Anterior cingulate cortex (tissue), 58 donors: Measurements from ENCODE around the gene TMEM45A.
A peak's percentile ranks its signal among the peaks of the same experiment; 100 is the strongest.
"Not testable (repeated sequence)": the region's sequence is repeated elsewhere in the genome, so short reads cannot be mapped to it uniquely, and the experiment has no call there.

ENCODE experiments used
- DNase-seq, 58 donors: peaks; one replicate each; lab custom pipeline; 2025; lab: John Stamatoyannopoulos, UW

Gene TMEM45A

DNA sequence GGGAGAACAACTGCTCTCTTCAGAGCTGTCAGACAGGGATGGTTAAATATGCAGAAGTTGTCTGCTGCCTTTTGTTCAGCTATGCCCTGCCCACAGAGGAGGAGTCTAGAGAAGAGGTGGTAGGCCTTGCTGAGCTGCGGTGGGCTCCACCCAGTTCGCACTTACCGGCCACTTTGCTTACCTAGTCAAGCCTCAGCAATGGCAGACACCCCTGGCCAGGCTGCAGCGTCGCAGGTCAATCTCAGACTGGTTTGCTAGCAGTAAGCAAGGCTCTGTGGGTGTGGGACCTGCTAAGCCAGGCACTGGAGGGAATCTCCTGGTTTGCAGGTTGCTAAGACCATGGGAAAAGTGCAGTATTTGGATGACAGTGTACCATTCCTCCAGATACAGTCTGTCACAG is 12.3 kb upstream of the TMEM45A start:
- no peak for DNase-seq

DNA sequence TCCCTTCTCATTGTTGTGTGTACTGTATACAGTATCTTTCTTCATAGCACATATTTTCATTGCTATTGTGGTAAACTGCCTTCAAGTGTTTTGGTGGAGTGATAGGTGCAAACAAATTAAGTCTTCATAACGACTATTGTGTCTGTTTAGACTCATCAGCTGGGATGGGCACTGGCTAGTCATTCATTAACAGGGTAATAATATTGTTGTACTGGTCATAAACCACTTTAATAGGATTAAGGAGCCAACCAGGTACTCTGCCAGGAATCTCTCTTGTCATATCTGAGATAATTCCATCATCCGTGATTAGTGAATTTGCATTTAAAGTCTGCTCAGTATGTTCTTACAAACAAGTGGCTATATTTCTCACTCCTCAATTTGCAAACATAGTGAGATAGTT is 10.2 kb upstream of the TMEM45A start:
- DNase-seq = no peak

DNA sequence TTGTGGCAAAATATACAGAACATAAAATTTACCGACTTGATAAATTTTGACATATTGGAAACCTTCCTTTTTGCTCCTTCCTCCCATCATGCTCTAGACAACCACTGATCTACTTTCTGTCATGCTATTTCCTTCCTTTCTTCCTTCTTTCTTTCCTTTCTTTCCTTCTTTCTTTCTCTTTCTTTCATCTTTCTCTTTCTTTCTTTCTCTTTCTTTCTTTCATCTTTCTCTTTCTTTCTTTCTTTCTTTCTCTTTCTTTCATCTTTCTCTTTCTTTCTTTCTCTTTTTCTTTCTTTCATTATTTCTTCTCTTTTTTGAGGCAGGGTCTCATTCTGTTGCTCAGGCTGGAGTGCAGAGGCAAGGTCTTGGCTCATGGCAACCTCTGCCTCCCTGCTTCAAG is 8.9 kb upstream of the TMEM45A start:
- DNase-seq = no peak

DNA sequence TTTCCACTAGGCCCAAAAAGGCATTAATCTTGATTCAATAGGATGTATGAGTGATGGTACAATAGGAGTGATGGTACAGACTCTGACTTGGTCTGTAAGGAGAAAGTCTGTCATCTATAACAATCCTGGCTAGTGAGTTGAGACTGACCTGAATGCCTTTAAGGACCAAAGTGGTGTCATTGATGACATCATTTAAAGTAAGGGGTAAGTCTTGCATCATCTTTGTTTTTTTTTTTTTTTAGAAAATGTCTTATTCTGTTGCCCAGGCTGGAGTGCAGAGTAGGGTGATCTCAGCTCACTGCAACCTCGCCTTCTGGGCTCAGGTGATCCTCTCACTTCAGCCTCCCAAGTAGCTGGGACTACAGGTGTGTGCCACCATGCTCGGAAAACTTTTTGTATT is 5.6 kb upstream of the TMEM45A start:
- no peak for DNase-seq

DNA sequence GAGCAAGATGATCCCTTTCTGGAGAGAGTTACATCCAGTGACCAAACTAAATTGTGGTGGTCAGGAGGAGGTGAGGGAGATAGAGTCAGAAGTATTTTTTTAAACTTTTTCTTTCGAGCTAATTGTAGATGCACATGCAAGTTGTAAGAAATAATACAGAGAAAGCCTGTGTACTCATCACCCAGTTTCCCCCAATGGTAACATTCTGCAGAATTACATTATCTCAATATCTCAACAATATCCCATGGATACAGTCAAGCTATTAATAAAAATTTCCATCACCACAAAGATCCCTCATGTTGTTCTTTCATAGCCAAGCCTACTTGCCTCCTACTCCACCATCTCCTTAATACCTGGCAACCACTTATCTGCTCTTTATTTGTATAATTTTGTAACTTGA is 3.3 kb upstream of the TMEM45A start:
- DNase-seq = no peak

DNA sequence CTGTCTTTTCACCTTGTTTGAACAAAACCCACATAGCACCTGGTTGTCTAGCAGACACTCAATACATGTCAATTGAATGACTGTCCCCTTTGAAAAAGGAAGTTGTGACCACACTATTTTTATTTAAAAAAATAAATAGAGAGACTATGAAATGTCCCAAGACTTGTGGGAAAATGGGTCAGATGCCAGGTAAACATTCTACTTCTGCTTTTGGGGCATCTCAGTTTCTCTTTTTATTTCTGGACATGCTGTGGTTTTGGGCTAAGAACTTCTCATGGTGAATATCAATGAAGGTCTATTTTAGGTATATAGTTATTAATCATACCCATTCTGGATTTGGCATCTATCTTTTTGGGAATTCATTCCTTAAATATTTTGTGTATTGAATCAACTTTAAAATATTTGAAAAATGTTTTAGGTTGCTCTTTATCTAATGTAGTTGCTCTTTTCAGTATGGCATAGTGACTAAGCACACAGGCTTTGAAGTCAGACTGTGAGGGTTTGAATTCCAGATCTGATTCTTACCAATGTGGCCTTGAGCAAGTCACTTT is 4.4 kb downstream of the TMEM45A start:
- DNase-seq = no peak

DNA sequence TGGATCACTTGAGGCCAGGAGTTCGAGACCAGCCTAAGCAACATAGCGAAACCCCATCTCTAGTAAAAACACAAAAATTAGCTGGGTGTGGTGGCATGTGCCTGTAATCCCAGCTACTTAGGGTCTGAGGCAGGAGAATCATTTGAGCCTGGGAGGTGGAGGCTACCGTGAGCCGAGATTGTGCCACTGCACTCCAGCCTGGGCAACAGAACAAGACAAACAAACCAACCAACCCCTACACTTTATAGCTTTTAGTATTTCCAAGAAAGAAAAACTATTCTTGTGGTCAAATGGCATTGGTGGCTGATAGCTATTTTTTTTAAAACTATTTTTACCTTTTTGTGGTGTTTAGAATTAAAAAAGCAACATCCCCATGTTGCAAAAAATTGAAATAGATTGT is 7.2 kb downstream of the TMEM45A start:
- DNase-seq = no peak

DNA sequence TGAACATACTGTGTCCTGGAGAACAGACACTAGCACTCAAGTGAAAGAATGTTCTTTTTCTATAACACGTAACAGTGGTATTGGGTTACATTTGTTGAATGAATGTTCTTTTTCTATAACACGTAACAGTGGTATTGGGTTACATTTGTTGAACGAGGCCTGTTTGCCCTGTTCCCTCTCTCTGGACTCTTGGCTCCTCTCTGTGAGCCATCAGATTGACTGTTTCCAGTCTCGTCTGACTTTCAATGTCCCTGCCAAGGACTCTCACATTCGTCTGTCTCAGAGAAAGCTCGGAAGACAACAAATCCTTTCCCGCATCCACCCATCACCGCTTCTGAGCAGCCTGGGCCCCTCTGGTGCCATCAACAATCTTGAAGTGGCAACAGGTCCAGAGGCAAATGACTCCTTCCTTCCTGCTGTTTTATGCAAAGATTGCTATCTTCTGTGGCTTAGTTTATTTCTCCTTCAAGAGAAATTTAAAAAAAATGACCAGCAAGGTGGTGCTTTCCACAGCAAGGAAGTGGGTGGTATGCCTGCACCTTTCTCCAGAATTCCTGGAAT is 8.0 kb downstream of the TMEM45A start:
- no peak for DNase-seq

DNA sequence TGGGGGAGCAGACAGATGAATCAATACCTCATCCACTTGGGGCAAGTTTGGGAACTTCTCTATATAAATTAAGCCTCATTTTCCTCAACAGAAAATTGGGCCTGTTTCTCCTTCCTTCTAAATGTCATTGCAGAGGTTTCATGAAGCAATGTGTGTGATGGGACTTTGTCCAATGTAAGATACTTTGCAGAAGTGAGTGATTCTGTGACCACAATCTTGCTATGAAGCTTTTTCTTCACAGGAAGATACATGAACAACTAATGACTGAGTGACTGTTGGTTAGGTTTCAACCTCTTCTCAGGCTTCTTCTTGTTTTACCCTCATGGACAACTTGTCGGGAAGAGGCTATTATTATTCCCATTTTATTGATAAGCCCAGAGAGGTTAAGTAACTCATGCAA is 11.0 kb downstream of the TMEM45A start:
- DNase-seq = no peak

DNA sequence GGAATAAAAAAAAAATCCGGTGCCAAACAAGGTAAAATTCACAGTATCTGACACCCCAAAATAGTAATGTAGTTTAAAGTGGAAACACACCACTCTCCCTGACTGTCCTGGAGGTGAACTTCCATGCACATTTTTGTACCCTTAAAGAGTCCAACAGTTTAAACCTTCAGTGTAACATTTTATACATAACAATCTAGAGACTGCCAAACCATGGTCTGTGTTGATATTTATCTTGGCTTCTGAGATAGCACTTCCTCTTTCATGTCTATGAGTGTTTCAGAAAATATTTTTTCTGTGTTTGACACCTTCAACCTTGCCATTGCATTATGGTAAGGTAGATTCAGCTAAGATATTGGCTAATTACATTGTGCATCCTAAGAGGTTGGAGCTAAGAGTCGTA is 13.9 kb downstream of the TMEM45A start:
- no peak for DNase-seq

DNA sequence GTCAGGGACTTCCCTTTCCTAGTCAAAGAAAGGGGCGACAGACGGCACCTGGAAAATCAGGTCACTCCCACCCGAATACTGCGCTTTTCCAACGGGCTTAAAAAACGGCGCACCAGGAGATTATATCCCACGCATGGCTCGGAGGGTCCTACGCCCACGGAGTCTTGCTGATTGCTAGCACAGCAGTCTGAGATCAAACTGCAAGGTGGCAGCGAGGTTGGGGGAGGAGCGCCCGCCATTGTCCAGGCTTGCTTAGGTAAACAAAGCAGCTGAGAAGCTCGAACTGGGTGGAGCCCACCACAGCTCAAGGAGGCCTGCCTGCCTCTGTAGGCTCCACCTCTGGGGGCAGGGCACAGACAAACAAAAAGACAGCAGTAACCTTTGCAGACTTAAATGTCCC is 17.4 kb downstream of the TMEM45A start:
- DNase-seq = not testable (repeated sequence)

DNA sequence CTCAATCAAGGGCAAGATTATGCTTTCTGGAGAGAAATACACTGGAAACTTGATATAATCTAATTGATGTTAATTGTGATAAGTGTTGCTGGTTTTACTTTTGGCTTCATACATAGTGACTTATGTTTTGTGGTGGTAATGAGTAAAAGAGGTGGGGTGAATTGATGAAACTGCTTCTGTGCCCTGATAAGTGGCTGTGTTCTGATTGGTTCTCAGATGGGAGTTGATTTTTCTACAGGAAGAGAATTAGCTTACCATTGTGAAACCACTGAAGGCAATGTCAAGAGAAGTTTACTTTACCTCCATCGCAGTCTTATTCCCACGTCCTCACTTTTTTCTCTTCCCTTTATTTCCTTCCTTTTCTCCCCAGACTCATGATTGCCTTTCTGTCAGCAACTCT is 23.8 kb downstream of the TMEM45A start:
- DNase-seq = no peak

DNA sequence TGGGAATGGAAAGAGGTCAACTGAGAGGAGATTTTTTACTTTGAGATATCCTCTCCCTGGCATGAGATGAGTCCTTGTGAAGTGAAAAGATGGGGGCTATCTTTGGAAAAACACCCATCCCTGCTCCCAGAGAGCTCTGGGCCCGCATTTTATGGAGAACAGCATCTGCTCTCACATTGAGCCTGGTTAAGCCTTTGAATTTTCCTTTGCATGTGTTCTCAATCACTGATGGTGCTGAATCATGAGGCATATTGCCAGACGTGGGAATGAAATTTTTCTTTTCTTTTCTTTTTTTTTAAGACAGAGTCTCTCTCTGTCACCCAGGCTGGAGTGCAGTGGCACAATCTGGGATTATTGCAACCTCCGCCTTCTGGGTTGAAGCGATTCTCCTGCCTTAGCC is 24.4 kb downstream of the TMEM45A start:
- peak in 6 of 58 donors; percentile 1 to 15 (median 6) for DNase-seq

DNA sequence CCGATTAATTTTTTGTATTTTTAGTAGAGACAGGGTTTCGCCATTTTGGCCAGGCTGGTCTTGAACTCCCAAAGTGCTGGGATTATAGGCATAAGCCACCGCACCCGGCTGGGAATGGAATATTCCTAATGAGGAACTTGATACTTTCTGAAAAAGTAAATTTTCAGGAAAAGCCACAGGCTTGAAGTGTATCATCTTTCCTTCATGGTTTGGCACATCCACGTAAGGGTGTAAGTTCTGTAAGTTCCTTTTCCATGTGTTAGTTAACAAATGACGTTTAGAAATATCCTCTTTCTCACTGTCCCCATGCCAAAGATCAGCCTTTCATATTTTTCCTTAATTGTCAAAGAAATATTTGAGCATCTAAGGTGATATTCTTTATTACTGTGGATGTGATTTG is 24.9 kb downstream of the TMEM45A start:
- no peak for DNase-seq

DNA sequence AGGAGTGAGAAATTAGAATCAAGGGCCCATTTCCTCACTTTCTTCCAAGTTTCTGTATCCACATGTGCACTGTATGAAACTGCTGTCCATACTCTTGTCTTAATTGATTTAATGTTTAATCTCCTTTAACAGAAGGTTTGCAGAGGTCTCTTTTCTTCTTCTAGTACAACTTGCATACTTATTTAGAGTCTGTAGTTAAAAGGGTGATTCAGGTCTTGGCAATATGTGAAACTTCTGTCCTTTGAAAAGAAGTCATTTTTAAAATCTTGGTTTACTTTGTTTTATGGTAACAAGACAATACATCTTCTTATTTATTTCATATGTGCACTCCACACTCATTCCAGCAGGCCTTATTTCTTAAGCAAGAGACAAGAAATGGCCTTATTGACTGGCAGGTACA is 25.8 kb downstream of the TMEM45A start:
- no peak for DNase-seq

DNA sequence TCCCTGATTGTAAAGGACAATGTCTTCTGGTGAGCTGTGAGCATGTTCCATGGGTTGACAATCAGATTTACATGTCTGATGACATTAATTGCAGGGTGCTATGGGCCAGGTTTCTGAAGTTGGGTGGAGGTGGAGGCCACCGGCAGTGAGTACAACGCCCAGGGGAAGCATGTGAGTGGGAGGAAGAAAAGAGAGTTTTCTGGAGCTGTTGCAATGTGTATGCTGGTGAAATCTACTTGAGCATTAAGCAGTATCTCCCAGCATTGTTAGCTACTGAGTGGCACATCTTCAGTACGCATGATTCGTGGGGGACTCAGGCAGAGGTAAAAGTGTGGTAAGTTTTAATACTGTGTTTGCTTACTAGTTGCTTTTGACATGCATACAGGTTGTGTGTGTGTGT is 26.6 kb downstream of the TMEM45A start:
- no peak for DNase-seq

DNA sequence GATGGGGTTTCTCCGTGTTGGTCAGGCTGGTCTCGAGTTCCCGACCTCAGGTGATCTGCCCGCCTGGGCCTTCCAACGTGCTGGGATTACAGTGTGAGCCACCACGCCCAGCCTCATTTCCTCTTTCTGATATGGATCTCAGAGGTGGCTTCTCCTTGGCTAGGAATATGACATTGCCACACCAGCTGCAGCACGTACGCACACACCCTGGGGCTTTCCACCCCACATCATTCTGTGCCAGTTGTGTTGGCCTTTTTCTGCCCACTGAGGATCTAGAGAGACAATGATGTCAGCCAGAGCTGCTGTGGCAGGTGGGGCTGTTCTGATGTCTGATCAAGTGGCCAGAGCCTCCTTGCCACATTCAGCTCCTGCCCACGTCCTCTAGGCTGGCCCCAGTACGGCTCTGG is 29.0 kb downstream of the TMEM45A start:
- DNase-seq = no peak

DNA sequence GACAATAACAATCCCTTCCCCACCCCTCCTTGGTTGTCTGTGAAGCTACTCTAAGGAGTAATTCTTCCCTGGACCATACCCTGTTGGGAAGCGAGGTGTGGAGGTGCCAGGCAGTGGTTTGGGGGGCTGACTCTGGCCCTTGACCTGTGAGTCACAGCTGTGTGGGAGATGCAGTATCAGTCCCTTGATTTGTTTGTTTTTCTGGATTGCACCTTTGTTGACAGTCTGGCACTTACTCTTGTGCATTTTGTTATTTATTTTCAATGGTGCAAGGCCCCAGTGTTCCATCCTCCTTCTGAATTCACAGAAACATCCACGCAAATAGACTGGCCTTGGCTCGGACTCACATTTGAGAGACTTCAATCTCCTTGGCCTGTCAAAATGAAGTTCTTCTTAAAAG is 29.7 kb downstream of the TMEM45A start:
- DNase-seq = no peak

DNA sequence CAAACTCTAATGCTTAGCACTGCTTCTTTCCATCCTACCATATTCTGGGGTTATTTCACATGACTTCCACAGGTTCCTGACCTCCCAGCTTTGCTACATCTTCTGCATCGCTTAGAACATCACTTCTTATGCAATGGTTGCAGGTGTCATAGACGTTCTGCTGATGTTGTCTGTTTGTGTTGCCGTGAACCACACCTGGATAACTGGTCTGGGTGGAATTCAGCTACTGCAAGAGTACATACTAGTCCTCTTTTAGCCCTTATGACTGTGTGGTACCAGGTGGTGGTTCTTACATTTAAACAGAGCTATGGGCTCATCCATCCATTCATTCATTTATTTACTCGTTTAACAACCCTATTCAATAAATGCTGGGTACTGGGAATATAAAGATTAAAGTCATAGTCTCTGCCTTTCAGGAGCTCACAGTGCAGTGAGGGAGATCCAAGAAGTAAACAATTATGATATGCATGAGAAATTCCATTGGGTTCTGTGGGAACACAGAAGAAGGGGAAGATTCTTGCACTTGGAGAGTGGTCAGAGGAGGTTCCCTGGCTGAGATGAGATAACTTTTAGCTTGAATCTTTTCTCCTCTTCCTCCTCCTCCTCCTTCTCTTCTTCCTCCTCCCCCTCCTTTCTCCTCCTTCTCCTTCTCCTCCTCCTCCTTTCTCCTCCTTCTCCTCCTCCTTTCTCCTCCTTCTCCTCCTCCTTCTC is 30.8 kb downstream of the TMEM45A start:
- no peak for DNase-seq

DNA sequence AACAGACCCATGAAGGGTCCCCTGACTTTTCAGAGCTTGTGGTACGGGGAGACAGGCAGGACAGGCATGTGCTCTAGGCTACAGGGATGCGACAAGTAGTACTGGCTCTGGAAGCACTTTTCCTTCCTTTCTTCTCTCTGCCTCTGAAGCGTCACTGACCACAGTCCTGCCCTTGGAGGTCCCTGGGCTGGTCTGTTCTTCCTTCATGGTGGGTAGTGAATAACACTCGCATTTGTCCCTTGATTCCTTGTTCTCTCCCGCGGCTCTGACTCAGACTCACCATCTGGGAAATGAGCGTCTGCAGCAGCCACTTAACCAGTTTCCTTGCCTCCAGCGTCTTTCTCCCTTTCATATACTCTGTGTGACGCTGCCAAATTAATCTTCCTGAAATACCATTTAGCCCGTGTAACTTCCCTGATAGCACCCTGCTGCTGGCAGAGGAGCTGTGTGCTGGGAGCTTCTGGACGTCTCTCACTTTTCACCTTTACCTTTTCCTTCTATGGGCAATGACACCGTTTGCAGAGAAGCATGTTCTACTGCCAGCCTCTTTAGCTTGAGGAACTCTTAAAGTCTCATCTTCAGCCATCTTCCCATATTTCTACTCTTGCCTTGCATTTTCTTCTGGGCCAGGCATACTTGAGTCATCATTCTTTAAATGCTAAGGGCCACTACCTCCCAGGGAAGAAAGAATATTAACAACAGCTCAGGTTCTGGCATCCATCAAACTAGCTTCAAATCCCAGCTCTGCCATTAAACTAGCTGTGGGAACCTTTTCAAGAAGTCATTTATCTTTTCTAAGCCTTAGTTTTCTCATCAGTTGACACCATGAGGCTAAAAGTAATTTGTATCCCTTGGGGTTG is 33.6 kb downstream of the TMEM45A start:
- DNase-seq = peak in 10 of 58 donors; percentile 3 to 27 (median 10)

DNA sequence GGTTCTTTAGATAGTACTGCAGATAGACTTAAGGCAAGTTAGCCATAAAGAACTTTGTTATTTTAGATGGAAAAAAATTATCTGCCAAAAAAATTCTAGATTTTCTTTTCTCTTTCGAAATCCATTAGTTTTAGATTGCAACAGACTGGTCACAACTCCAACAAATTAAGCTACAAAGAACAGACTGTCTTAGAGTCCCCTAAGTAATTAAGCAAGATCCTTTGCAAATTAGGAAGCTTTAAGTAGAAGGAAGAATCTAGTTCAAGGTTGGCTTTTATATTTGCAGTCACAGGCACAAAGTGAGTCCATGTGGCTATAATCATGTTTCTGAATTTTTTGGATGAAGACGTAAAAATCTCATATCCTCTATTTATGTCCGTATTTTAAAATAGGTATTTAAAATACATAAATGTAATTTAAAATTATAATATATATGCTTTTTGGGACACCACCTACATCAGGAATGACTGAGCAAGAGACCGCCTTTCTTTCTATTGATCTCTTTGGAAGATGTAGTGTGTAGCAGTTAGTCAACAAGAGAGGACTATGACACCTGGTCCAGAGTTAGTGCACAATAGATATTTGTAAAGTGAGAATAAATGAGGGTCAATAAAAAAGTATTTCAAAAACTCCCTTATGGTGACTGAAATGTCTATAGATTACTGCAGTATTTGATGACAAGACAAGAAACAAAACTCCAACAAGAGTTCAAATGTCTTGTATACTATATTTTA is 34.4 kb downstream of the TMEM45A start:
- DNase-seq = no peak
